Measurements from ENCODE around the gene ABAT. TPM values are rescaled to one million over a fixed set of nuclear protein-coding genes. Genes with fewer than 3 reads are reported as not detected.
"Not testable (repeated sequence)": the region's sequence is repeated elsewhere in the genome, so short reads cannot be mapped to it uniquely, and the experiment has no call there.

Gene ABAT
- total RNA-seq, 1 donor from 2014 or later: 9.8 TPM

GRCh38 chr16:8645831-8646230 is 28.6 kb upstream of the ABAT start:
- no peaks in the 10 kb centered on the region for H3K9me3 ChIP-seq
- DNase-seq: no peak

GRCh38 chr16:8646326-8647053 is 27.9 kb upstream of the ABAT start:
- peaks cover 65% of the 10 kb centered on the region for H3K36me3 ChIP-seq
- H3K4me3 ChIP-seq: no peak overlapping the region
- intact Hi-C loops (cut with DNase I): no loop called here
- ATAC-seq (no peak), DNase-seq (no peak)
- no peaks in the 10 kb centered on the region for H3K27me3 ChIP-seq
- H3K27ac ChIP-seq: no peak overlapping the region
- TF ChIP-seq, protein P1, sequence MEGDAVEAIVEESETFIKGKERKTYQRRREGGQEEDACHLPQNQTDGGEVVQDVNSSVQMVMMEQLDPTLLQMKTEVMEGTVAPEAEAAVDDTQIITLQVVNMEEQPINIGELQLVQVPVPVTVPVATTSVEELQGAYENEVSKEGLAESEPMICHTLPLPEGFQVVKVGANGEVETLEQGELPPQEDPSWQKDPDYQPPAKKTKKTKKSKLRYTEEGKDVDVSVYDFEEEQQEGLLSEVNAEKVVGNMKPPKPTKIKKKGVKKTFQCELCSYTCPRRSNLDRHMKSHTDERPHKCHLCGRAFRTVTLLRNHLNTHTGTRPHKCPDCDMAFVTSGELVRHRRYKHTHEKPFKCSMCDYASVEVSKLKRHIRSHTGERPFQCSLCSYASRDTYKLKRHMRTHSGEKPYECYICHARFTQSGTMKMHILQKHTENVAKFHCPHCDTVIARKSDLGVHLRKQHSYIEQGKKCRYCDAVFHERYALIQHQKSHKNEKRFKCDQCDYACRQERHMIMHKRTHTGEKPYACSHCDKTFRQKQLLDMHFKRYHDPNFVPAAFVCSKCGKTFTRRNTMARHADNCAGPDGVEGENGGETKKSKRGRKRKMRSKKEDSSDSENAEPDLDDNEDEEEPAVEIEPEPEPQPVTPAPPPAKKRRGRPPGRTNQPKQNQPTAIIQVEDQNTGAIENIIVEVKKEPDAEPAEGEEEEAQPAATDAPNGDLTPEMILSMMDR (IDR thresholded peaks at IDR 0.05): no peak
- no peaks in the 10 kb centered on the region for H3K9me3 ChIP-seq
- H3K4me1 ChIP-seq: no peaks in the 10 kb centered on the region

More at GRCh38 chr16:8645831-8646230, 28.6 kb upstream of the ABAT start:
- ATAC-seq: no peak
- H3K36me3 ChIP-seq: peaks cover 71% of the 10 kb centered on the region
- H3K4me3 ChIP-seq: no peak overlapping the region
- H3K27me3 ChIP-seq: no peaks in the 10 kb centered on the region
- TF ChIP-seq, protein P1 (IDR thresholded peaks at IDR 0.05): no peak
- intact Hi-C loops (cut with DNase I): no loop called here
- H3K27ac ChIP-seq: no peak overlapping the region
- H3K4me1 ChIP-seq: no peaks in the 10 kb centered on the region

GRCh38 chr16:8647721-8648318 is 26.6 kb upstream of the ABAT start:
- TF ChIP-seq, protein P1 (IDR thresholded peaks at IDR 0.05): no peak
- H3K27me3 ChIP-seq: no peaks in the 10 kb centered on the region
- DNase-seq (no peak), ATAC-seq (no peak)
- intact Hi-C loops (cut with DNase I): no loop called here
- H3K4me1 ChIP-seq: no peaks in the 10 kb centered on the region
- no peak overlapping the region for H3K4me3 ChIP-seq
- no peak overlapping the region for H3K27ac ChIP-seq
- peaks cover 51% of the 10 kb centered on the region for H3K36me3 ChIP-seq
- H3K9me3 ChIP-seq: no peaks in the 10 kb centered on the region

- no peaks in the 10 kb centered on the region for H3K9me3 ChIP-seq
- no peak for ATAC-seq
- peaks cover 42% of the 10 kb centered on the region for H3K36me3 ChIP-seq
- H3K4me3 ChIP-seq: no peak overlapping the region
- DNase-seq: no peak
- no peaks in the 10 kb centered on the region for H3K27me3 ChIP-seq
- no peaks in the 10 kb centered on the region for H3K4me1 ChIP-seq
- TF ChIP-seq, protein P1 (IDR thresholded peaks at IDR 0.05): no peak
- intact Hi-C loops (cut with DNase I): no loop called here
- H3K27ac ChIP-seq: no peak overlapping the region
Observed at GRCh38 chr16:8648877-8649276, 25.5 kb upstream of the ABAT start.

GRCh38 chr16:8649829-8650554 is 24.4 kb upstream of the ABAT start:
- no peaks in the 10 kb centered on the region for H3K9me3 ChIP-seq
- H3K36me3 ChIP-seq: peaks cover 31% of the 10 kb centered on the region
- no peak overlapping the region for H3K4me3 ChIP-seq
- TF ChIP-seq, protein P1 (IDR thresholded peaks at IDR 0.05): no peak
- intact Hi-C loops (cut with DNase I): no loop called here
- H3K4me1 ChIP-seq: no peaks in the 10 kb centered on the region
- no peak overlapping the region for H3K27ac ChIP-seq
- ATAC-seq: no peak
- no peaks in the 10 kb centered on the region for H3K27me3 ChIP-seq
- no peak for DNase-seq

DNA sequence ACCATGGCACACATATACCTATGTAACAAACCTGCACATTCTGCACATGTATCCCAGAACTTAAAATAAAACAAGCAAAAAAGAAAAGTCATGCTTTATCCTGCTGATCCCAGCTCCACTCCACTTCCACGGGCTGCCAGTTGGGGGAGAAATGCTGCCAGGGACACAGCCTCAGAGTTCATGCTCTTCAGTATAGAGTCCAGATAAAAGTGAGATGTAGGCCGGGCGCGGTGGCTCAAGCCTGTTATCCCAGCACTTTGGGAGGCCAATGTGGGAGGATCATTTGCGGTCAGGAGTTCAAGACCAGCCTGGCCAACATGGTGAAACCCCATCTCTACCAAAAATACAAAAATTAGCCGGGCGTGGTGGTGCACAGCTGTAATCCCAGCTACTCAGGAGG is 22.5 kb upstream of the ABAT start:
- ATAC-seq; H3K27me3 ChIP-seq; H3K27ac ChIP-seq; H3K4me1 ChIP-seq; intact Hi-C loops (cut with DNase I); H3K9me3 ChIP-seq; DNase-seq; H3K4me3 ChIP-seq: not testable (repeated sequence)
- peaks cover 12% of the 10 kb centered on the region for H3K36me3 ChIP-seq
